Heart left ventricle (tissue), 13 donors: Measurements from ENCODE around the gene ZBTB7B.

ENCODE experiments used
- CTCF ChIP-seq, 12 donors: fragments of 200-600 bp; sonication (generic) in 4 of 12; IDR thresholded peaks; one replicate each; pipeline versions ENCODE4 v1.5.0 to v1.8.0; 2018 to 2022; ENCODE audit warnings: antibody characterized with exemption in 12 of 12, mild to moderate bottlenecking in 5 of 12
- POLR2A ChIP-seq, 2 donors: fragments of 450-650 bp; IDR thresholded peaks; one replicate each; pipeline ENCODE4 v1.6.1; 2017; ENCODE audit warnings: antibody characterized with exemption in 2 of 2, mild to moderate bottlenecking in 2 of 2, moderate library complexity in 2 of 2
- donor health status: ischemic (EF 13 %, LVEDD 7.1; RV severe dilation, severe dysfunction).
- donor health status: DM: no; HTN: yes; CAD: no.
- donor health status: DM: no; HTN: no; CAD: no.
- donor health status: ischemic (EF 25% LVEDD 6.9; RV normal size, moderate dysfunction).
- donor health status: ischemic (EF 25% LVEDD 5.7; RV mildly dilated, moderate dysfunction).
- donor health status: ischemic (EF 35%, LVEDD 5.7; RV mildly dilated, moderate dysfunction).
- donor health status: nonischemic (EF 11% LVEDD 7.7; RV severe dilation, severe dysfunction).
- donor health status: DM: yes; HTN: yes; CAD: no.
- donor health status: PGD.
- donor health status: ischemic (EF 29% LVEDD 5.4; RV normal size, mild dysfunction).
- donor health status: nonischemic (EF 23%, LVEDD 6.1; RV moderate dilation, normal function).

- TF ChIP-seq CTCF (IDR thresholded peaks at IDR 0.05) (no peak), POLR2A (IDR thresholded peaks at IDR 0.05) (no peak)
These were observed 35.3 kb downstream of the ZBTB7B start for GRCh38 chr1:155037851-155038441.
